GM18502 (cell line): ENCODE data around the gene PLPPR3.

Experiments
- ATAC-seq: cut with Tn5 transposase; IDR thresholded peaks from one replicate; pipeline ENCODE4 v1.9.1; 2021; ENCODE audit warnings: mild to moderate bottlenecking; ENCODE audit not compliant: unreplicated experiment, poor library complexity

The PLPPR3 gene

GRCh38 chr19:821825-822503, at the start of gene PLPPR3:
Gene PLPPR3, minus strand, starts transcription at chr19:821955. Its CDS starts 396 bp downstream, at chr19:821559.
- ATAC-seq = no peak

- no peak for ATAC-seq
These were observed 49.2 kb upstream of the PLPPR3 start for GRCh38 chr19:870963-871401.

- ATAC-seq = no peak
These were observed 48.6 kb upstream of the PLPPR3 start for GRCh38 chr19:870314-870713.

- ATAC-seq = no peak
These were observed 47.8 kb upstream of the PLPPR3 start for GRCh38 chr19:869245-870177.

GRCh38 chr19:868458-869244, 46.9 kb upstream of the PLPPR3 start:
- ATAC-seq = no peak

GRCh38 chr19:867855-868457, 46.2 kb upstream of the PLPPR3 start:
- ATAC-seq = no peak

GRCh38 chr19:867301-867793, 45.6 kb upstream of the PLPPR3 start:
- no peak for ATAC-seq

- ATAC-seq = no peak
These were observed 45.1 kb upstream of the PLPPR3 start for GRCh38 chr19:866769-867300.

GRCh38 chr19:863315-863620, 41.5 kb upstream of the PLPPR3 start:
- no peak for ATAC-seq

- no peak for ATAC-seq
These were observed 41.0 kb upstream of the PLPPR3 start for GRCh38 chr19:862581-863314.

GRCh38 chr19:861756-862580, 40.2 kb upstream of the PLPPR3 start:
- ATAC-seq = no peak

GRCh38 chr19:861141-861755, 39.5 kb upstream of the PLPPR3 start:
- ATAC-seq = no peak

- no peak for ATAC-seq
These were observed 37.4 kb upstream of the PLPPR3 start, which contains the start of gene CFD for GRCh38 chr19:858868-859843. Gene CFD, plus strand, starts transcription at chr19:859664. Its CDS starts 26 bp downstream, at chr19:859690.

- no peak for ATAC-seq
These were observed 36.5 kb upstream of the PLPPR3 start for GRCh38 chr19:858284-858683.

GRCh38 chr19:855566-856120, 33.9 kb upstream of the PLPPR3 start:
- ATAC-seq = no peak

GRCh38 chr19:855142-855541, 33.4 kb upstream of the PLPPR3 start:
- no peak for ATAC-seq

- ATAC-seq = no peak
These were observed 32.8 kb upstream of the PLPPR3 start for GRCh38 chr19:854549-854948.
